ENCODE results near the gene BCKDK. TPM values are rescaled to one million over a fixed set of nuclear protein-coding genes. Genes with fewer than 3 reads are reported as not detected.
A peak's percentile ranks its signal among the peaks of the same experiment; 100 is the strongest.
"Not testable (repeated sequence)": the region's sequence is repeated elsewhere in the genome, so short reads cannot be mapped to it uniquely, and the experiment has no call there.

BCKDK gene
- total RNA-seq, 1 donor from 2014 or later, result 49.6 TPM

DNA sequence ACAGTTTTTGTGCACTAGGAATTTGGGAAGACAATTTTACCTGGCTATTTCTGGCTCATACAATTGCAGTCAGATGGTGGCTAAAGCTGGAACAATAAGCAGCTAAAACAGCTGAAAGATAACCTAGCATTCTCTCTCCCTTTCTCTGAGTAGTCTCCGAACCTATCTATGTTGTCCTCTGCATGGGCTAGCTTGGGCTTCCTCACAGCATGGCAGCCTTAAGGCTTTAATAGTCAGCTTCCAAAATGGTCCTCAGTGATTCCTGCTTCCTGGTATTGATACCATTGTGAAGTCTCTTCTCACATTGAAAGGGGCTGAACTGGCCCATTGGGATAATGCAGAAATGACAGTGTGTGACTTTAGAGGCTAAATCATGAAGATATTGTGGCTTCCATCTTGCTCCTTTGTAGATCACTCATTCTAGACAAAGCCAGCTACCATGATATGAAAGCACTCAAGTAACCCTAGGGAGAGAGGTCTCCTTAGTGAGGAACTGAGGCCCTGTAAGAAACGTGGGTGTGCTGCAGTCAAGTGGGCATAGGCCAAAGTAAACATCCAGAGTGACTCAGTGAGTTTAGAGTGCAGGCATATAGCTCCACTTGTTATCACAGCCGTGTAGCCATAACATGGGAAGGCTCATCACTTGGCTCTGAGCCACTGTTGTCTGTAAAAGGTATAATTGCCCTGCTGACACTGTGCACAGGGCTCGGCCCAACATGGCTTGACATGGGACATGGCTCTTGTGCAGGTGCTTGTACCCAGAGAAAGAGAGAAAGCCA, 8.1 kb upstream of the BCKDK start:
- DNase-seq (ENCODE audit: low spot score), result no peak

DNA sequence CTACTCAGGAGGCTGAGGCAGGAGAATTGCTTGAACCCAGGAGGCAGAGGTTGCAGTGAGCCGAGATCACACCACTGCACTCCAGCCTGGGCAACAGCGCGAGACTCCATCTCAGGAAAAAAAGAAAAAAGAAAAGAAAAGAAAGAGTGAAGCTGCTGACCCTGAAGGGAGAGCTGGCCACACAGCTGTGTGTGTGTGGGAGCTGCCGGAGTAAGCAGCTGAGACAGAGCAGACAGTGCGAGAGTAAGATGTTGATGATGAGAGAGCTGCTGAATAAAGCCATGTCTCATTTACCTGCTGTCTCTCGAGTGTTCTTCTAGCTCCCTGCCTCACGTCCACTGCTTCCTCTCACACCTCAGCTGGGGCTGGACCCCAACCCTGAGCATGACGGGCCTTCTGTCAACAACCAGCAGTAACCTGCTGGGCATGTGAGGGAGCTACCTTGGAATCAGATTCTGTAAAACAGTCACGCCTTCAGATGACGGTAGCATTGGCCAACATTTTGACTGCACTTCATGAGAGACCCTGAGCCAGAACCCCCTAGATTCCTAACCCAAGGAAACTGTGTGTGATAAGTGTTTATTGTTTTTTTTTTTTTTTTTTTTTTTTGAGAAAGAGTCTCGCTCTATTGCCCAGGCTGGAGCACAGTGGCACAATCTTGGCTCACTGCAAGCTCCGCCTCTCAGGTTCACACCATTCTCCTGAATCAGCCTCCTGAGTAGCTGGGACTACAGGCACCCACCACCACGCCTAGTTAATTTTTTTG, 7.1 kb upstream of the BCKDK start:
- DNase-seq (ENCODE audit: low spot score), result not testable (repeated sequence)

DNA sequence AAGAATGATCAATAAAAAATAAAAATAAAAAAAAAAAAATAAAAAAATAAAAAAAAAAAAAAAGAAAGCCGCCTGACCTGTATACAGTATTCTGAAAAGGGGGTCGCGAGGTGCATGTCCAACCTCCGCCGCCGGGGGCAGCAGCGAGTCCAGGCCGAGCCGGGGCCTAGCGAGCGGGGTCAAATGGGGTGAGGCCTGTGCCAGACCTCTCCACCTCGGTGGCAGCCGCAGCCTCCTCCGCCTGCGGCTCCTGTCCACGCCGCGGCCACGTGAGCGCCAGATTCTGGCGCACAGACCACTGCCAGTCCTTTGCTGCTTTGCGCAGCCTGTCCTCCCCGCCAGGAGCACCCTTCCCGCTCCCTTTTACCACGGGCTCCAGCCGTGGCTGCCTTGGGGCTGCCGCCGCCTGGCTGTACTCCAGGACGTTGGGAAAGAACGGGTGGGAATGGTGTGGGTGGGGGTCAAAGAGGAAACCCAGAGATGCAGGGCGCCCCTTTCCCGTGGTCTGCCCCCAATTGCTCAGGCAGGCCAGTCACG, 2.4 kb upstream of the BCKDK start:
- DNase-seq (ENCODE audit: low spot score), result peak; percentile 82

DNA sequence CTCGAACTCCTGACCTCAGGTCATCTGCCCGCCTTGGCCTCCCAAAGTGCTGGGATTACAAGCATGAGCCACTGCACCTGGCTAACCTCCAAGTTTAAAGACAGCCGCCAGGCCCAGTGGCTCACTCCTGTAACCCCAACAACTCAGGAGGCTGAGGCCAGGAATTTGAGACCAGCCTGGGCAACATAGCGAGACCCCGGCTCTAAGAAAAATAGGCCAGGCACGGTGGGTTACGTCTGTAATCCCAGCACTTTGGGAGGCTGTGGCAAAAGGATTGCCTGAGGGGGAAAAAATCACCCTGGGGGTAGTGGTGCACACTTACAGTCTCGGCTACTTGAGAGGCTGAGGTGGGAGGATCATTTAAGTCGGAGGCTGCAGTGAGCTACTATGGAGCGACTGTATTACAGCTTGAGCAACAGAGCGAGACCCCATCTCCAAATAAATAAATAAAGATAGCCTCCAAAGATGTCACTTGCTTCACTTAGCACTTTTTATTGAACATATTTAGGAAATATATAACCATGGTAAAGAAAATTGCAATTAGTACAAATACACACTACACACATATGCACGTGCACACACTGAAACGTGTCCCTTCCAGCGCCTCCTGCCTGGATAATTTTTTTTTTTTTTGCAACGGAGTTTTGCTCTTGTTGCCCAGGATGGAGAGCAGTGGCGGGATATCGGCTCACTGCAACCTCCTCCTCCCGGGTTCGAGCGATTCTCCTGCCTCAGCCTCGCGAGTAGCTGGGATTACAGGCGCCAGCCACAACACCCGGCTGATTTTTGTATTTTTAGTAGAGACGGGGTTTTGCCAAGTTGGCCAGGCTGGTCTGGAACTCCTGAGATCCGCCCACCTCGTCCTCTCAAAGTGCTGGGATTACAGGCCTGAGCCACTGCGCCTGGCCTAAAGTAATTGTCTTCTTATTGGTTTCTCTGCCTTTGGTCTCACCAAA, 1.4 kb upstream of the BCKDK start:
- DNase-seq (ENCODE audit: low spot score), result no peak

DNA sequence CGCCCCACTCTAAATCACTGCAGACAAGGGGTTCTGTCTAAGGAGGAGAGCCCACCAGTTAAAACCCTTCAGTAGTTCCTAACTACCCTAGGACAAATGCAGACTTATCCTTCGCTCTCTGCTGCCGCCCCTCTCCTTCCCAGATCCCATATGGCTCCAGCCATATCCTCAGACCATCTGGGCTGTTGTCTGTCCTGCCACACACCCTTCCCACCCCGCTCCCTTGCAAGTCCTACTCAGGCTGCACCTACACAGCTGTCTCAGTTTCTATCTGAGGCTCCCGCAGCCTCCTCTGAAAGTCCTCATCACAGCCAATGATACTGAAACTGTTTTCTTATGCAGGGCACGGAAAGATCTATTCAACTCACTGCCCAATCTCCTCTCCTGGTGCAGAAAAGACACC, 720 bp upstream of the BCKDK start:
- DNase-seq (ENCODE audit: low spot score), result no peak

DNA sequence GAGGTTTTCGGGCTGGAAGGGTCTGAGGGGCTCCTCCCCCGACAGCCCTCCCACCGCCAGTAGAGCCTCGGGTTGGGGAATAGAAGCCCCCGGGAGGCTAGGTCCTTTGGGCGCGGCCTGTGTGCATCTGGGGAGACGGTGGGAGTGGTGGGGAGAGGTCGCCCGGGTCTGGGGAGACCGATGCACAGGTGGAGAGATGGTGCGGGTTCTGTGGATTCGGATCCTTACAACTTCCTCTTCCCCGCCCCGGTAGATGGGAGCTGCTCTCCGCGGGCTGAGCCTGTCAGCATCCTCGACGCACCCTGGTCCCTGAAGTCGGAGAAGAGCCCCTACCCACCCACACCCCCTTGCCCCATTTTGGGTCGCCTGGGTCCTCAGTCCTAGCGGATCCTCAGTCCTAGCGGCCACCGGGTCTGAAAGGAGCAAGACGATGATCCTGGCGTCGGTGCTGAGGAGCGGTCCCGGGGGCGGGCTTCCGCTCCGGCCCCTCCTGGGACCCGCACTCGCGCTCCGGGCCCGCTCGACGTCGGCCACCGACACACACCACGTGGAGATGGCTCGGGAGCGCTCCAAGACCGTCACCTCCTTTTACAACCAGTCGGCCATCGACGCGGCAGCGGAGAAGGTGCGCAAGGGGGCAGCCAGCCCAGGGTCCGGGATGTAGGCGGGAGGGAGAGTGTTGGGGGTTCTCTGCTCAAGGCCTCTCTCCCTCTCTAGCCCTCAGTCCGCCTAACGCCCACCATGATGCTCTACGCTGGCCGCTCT, 790 bp downstream of the BCKDK start:
- no peak for DNase-seq (ENCODE audit: low spot score)

DNA sequence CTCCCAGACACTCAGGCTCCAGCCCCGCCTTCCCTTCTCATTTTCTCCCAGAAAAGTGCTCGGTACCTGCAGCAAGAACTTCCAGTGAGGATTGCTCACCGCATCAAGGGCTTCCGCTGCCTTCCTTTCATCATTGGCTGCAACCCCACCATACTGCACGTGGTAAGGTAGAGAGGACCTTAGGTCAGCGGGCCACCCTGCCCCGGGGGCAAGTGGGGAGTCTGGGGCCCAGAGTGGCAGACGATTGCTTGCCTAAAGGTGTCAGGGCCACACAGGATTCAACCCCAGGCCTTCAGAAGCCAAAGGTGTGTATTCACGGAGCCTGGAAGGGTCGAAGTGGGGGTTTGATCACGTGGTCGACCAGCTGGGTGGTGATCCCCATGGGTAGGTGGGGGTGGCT, 1.4 kb downstream of the BCKDK start:
- no peak for DNase-seq (ENCODE audit: low spot score)

DNA sequence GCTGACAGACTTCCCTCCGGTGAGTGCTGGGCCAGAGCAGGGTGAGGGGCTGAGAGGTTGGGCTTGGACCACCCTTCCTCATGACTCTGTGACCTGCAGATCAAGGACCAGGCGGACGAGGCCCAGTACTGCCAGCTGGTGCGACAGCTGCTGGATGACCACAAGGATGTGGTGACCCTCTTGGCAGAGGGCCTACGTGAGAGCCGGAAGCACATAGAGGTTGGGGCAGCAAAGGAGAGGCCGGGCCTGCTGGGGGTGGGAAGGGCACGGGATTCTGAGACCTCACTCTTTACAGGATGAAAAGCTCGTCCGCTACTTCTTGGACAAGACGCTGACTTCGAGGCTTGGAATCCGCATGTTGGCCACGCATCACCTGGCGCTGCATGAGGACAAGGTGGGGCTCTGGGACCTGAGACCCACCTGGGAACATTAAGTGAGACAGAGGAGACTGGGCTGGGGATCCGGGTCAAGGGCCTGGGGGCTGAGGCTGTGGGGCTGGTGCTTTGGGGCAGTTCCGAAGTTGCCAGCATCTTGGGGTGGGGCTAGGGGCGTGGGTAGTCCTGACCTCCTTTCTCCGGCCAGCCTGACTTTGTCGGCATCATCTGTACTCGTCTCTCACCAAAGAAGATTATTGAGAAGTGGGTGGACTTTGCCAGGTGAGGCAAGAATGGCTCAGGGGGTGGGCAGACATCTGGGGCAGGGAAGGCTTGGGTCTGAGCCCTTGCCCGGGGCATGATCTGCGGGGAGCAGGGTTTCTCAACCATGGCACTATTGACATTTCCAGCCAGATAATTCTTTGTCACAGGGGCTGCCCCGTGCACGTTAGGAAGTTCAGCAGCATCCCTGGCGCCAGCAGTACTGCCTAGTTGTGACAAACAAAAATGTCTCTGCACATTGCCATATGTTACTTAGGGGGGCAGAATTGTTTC, 2.2 kb downstream of the BCKDK start:
- no peak for DNase-seq (ENCODE audit: low spot score)

DNA sequence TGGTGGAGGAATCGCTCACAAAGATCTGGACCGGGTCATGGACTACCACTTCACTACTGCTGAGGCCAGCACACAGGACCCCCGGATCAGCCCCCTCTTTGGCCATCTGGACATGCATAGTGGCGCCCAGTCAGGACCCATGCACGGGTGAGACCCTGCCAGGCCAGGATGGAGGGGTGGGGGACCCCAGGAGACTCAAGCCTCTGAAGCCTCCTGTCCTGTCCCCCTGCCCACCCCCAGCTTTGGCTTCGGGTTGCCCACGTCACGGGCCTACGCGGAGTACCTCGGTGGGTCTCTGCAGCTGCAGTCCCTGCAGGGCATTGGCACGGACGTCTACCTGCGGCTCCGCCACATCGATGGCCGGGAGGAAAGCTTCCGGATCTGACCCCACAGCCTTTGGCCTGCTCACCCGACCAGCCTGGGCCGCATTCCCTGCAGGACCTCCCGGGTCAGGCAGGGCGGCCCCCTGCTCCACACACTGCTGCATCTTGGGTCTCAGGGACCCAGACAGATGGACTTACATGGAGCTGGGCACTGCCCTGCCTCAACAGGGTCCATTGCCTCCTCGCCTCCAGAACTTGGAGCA, 3.8 kb downstream of the BCKDK start:
- no peak for DNase-seq (ENCODE audit: low spot score)

DNA sequence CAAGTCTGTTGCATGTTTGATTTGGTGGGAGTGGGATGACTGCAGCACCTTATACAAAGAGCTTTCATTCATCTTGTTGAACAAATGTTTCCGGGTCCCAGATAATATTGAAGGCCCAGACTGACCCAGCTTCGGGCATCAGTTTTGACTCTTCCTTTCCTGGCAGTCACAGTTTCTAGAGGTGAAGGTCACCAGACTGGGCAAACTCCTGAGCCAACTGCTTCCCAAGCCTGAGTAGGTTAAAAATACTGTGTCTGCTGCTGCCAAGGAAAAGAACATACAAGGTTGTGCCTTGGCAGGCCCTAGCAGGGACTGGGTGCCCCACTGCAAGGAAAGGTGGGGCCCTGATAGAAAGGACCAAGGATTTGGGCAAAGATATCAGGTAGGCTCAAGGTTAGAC, 4.5 kb downstream of the BCKDK start:
- no peak for DNase-seq (ENCODE audit: low spot score)

DNA sequence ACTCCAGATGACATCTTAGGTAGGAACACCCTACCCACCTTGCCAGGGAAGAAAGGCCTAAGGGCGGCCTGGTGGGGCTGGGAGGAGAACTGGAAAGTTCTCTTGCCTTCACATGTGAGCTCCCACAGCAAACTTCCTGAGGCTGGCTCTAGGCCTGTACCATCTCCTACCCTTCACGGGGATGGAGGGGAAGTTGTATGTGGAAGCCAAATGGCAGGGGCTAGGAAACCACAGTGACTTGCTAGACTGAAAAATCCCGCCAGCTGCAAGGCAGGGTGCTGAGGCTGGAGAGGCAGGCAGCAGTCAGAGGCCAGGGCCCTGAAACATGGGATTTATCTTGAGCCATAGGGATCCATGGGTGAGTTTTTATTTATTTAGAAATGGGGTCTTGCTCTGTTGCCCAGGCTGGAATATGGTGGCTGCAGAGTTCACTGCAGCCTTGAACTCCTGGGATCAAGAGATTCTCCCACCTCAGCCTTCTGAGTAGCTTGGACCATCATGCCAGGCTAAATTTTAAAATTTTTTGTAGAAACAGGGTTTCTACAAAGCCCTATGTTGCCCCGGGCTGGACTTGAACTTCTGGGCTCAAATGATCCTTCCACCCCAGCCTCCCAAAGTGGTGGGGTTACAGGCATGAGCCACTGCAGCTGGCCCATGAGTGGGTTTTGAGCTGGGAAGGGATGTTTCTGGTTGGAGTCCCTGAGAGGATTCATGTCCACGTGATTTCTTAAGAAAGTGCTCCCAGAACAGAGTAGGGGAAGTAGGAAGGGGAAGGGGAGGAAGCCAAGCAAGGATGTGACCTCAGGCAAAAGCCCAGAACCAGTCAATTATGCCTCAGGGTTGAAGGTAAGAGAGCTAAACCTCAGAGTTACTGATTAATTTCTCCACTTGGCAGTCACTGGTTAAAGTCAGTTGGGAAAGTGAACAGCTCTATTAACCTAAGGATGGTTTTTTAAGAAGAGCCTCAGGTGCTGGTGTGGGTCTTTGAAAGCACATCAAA, 5.2 kb downstream of the BCKDK start:
- no peak for DNase-seq (ENCODE audit: low spot score)

DNA sequence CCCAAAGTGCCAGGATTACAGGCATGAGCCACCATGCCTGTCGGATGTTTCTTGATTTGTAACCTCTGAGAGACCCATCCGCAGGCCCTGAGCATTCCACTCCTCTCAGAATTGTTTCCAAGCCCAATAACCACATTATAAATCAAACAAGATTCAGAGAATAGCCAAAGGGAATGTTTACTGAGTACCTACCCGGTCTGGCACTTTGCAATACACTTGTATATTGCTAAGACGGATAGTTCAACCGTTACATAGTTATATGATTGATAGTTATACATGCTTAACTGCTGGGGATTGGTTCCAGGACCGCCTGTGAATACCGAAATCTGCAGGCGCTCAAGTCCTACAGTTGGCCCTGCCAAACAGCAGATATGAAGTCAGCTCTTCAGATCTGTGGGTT, 6.3 kb downstream of the BCKDK start:
- no peak for DNase-seq (ENCODE audit: low spot score)

DNA sequence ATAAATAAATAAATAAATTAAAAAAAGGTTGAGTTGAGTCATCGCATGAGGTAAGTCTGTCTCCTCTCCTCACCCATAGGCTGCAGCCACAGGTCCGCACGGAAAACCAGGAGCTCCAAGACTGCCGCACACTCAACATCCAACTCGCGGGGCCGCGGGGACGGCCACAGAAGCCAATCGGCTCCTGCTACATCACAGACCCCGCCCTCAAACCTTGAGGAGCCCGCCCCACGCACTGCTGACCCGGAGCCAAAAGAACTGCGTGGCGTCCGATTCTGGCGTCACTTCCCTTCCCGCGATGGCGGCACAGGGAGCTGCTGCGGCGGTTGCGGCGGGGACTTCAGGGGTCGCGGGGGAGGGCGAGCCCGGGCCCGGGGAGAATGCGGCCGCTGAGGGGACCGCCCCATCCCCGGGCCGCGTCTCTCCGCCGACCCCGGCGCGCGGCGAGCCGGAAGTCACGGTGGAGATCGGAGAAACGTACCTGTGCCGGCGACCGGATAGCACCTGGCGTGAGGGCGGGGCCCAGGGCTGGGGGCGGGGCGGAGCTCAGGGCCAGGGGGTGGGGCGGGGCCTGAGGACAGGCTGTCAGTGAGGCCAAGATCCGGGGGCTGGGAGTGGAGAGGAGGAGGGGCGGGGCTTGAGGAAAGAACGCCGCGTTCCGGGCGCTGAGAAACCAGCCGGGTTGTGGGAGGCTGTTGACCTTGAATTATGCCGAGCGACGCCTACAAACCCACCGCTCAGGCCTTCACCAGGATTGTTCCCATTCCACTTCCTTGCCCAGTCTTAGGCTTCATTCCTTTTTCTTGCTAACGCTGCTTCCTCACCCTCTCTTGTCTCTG, 9.4 kb downstream of the BCKDK start, which contains the start of gene KAT8:
KAT8 (plus strand) TSS at position 281 of the 839 bp plus-strand sequence; CDS start at position 299, 18 bp downstream.
- peak; percentile 98 for DNase-seq (ENCODE audit: low spot score)

DNA sequence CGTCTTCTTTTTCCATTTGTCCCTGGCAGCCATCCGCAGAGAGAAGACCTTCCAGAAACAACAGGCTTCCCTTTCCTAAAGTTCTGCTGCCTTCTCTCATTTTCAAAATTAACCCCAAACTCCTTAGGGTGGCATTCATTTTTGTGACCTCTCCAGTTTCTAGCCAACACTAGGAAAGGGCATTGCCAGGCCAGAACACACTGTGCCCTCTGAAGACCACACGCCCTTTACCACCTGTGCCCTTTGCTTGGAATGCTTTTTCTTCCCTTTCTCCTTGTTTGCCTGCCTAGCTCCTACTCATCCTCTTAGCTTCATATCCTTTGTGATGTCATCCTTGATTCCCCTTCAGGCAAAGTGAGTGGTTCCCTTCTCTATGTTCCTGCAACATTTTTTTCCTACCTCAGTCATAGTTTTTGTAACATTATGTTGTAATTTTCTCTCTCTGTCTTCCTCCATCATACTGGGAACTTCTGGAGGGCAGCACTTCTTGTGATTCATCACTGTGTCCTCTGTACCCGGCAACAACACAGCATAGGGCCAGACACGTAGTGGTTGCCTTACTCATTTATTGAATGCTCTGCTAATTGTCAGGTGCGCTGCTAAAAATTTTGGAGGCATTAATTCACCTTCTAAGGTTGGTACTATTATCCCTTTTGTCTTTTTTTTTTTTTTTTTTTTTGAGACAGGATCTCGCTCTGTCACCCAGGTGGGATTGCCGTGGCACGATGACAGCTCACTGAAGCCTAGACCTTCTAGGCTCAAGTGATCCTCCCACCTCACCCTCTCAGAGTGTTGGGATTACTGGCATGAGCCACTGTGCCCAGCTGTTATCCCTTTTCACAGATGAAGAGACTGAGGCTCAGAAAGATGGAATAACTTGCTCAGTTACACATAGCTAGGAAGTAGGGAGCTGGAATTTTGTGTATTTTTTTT, 10.3 kb downstream of the BCKDK start:
- no peak for DNase-seq (ENCODE audit: low spot score)

DNA sequence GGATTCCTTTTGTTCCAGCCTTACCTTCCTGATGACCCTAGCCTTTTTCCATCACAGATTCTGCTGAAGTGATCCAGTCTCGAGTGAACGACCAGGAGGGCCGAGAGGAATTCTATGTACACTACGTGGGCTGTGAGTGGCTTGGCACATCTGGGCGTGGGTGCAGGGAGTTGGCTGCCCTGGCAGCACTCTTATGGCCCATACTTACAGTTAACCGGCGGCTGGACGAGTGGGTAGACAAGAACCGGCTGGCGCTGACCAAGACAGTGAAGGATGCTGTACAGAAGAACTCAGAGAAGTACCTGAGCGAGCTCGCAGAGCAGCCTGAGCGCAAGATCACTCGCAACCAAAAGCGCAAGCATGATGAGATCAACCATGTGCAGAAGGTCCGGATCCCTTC, 11.9 kb downstream of the BCKDK start:
- no peak for DNase-seq (ENCODE audit: low spot score)

DNA sequence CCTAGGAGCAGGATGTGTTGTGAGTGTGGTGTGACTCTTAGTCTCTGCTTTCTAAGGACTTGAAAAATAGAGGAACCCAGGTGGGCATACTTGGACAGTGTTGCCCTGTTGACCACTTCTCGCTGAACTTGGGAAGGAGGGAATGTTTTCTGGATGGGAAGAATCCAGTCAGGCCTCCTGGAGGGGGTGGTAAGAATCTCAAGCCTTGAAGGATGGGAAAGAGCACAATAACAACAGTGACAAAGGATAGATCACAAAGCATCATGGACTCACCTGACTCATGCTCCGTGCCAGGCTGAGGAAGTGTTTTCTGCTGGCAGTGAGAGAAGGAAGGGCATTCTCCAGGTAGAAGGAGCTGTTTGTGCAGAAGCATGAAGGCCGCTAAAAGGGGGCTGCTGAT, 17.7 kb downstream of the BCKDK start:
- DNase-seq (ENCODE audit: low spot score), result no peak

Data from mucosa of gallbladder (tissue), 1 donor.